GM11168 (cell line): ENCODE results near the gene KRTAP10-3.
"Not testable (repeated sequence)": the region's sequence is repeated elsewhere in the genome, so short reads cannot be mapped to it uniquely, and the experiment has no call there.

Experiments used
- in situ Hi-C: fragments of 300-500 bp; cut with MboI; formaldehyde crosslinking; loops from one replicate; pipeline ENCODE4 v1.12.0; 2022; ENCODE audit warnings: low sequenced_read_pairs; ENCODE audit not compliant: unreplicated experiment

Gene KRTAP10-3

GRCh38 chr21:44590897-44591800, 32.6 kb upstream of the KRTAP10-3 start:
- in situ Hi-C loops: not testable (repeated sequence)

GRCh38 chr21:44590311-44590721, 31.7 kb upstream of the KRTAP10-3 start:
- in situ Hi-C loops: no loop called here

- in situ Hi-C loops: no loop called here
These were observed 31.2 kb upstream of the KRTAP10-3 start for GRCh38 chr21:44589586-44590305.

- in situ Hi-C loops: no loop called here
These were observed 30.5 kb upstream of the KRTAP10-3 start for GRCh38 chr21:44589094-44589493.

GRCh38 chr21:44585892-44586291, 27.3 kb upstream of the KRTAP10-3 start:
- in situ Hi-C loops: no loop called here

GRCh38 chr21:44583800-44584147, 25.2 kb upstream of the KRTAP10-3 start:
- in situ Hi-C loops: no loop called here

GRCh38 chr21:44583089-44583799, 24.6 kb upstream of the KRTAP10-3 start:
- in situ Hi-C loops: no loop called here

GRCh38 chr21:44582055-44582454, 23.5 kb upstream of the KRTAP10-3 start:
- in situ Hi-C loops: no loop called here

- in situ Hi-C loops: no loop called here
These were observed 22.6 kb upstream of the KRTAP10-3 start for GRCh38 chr21:44581158-44581557.

- in situ Hi-C loops: not testable (repeated sequence)
These were observed 21.7 kb upstream of the KRTAP10-3 start, which contains the start of gene KRTAP10-5 for GRCh38 chr21:44580231-44580821. Gene KRTAP10-5 (minus strand): TSS chr21:44580604. CDS start chr21:44580578, 26 bp downstream.

GRCh38 chr21:44579833-44580144, 21.2 kb upstream of the KRTAP10-3 start:
- in situ Hi-C loops: no loop called here

GRCh38 chr21:44579056-44579832, 20.6 kb upstream of the KRTAP10-3 start:
- in situ Hi-C loops: no loop called here

GRCh38 chr21:44578371-44579055, 19.9 kb upstream of the KRTAP10-3 start:
- in situ Hi-C loops: no loop called here

- in situ Hi-C loops: no loop called here
These were observed 17.4 kb upstream of the KRTAP10-3 start for GRCh38 chr21:44576025-44576420.

GRCh38 chr21:44575307-44576024, 16.9 kb upstream of the KRTAP10-3 start:
- in situ Hi-C loops: no loop called here

GRCh38 chr21:44574457-44575306, 16.1 kb upstream of the KRTAP10-3 start:
- in situ Hi-C loops: no loop called here

- in situ Hi-C loops: not testable (repeated sequence)
These were observed 15.2 kb upstream of the KRTAP10-3 start, which contains the start of gene KRTAP10-4 for GRCh38 chr21:44573630-44574456. Gene KRTAP10-4 (plus strand): TSS chr21:44573729. CDS start chr21:44573759, 30 bp downstream.
